Mononuclear cell (primary cell): ENCODE measurements around the gene E2F4. TPM values are rescaled to one million over a fixed set of nuclear protein-coding genes. Genes with fewer than 3 reads are reported as not detected.
A peak's percentile ranks its signal among the peaks of the same experiment; 100 is the strongest.

ENCODE experiments used
- H3K27me3 ChIP-seq: 2 replicates; pipeline ENCODE4 v1.6.0; 2011; ENCODE audit warnings: low read length, control low read depth; ENCODE audit not compliant: insufficient read depth
- H3K4me1 ChIP-seq: 2 replicates; pipeline ENCODE4 v1.5.1; 2011; ENCODE audit warnings: mild to moderate bottlenecking, low read length, control low read depth; ENCODE audit not compliant: insufficient read depth
- H3K4me3 ChIP-seq: 2 replicates; pipeline ENCODE4 v1.5.1; 2011; ENCODE audit warnings: mild to moderate bottlenecking, low read length, moderate library complexity
- H3K9me3 ChIP-seq: 2 replicates; pipeline ENCODE4 v1.5.1; 2011; ENCODE audit warnings: low read depth, mild to moderate bottlenecking, control low read depth, low read length
- total RNA-seq: library from RNA; depleted of rRNA; stranded (reverse); fragments of >200 nt; gene quantifications from one replicate; pipeline ENCODE4 v1.2.3, GENCODE V29; 2012

The E2F4 gene, protein sequence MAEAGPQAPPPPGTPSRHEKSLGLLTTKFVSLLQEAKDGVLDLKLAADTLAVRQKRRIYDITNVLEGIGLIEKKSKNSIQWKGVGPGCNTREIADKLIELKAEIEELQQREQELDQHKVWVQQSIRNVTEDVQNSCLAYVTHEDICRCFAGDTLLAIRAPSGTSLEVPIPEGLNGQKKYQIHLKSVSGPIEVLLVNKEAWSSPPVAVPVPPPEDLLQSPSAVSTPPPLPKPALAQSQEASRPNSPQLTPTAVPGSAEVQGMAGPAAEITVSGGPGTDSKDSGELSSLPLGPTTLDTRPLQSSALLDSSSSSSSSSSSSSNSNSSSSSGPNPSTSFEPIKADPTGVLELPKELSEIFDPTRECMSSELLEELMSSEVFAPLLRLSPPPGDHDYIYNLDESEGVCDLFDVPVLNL
- 53.3 TPM for total RNA-seq

DNA sequence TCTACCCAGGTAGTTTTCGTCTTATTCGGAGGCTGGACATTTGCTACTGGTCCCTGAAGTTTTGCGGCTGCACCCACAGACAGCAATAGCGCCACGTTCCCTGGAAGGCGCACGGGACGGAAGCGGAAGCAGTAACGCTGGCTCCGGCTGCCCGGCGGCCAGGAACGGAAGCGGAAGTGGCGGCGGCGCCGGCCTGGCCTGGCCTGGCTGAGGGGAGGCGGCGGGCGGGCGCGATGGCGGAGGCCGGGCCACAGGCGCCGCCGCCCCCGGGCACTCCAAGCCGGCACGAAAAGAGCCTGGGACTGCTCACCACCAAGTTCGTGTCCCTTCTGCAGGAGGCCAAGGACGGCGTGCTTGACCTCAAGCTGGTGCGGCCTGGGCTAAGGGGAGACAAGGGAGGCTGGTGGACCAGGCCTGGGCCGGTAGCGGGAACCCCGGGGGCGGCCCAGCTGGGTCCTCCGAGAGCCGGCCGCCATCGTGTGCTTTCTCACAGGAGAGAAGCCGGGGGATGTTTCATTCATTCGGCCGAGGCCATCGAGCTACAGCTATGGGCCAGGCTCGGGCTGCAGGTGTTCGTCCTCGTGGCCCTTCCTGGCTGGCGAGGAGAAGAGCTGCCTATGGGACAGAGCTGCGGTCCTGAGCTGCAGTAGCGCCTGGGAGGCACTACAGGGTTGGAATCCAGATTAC, at the start of gene E2F4:
Gene E2F4, plus strand, starts transcription at position 161 of the 687 bp plus-strand sequence. Its CDS starts 73 bp downstream, at position 234.
- peaks cover 28% of the 10 kb centered on the region for H3K4me1 ChIP-seq
- no peaks in the 10 kb centered on the region for H3K27me3 ChIP-seq
- no peaks in the 10 kb centered on the region for H3K9me3 ChIP-seq
- H3K4me3 ChIP-seq = peak within 1 kb of the TSS; percentile 96

DNA sequence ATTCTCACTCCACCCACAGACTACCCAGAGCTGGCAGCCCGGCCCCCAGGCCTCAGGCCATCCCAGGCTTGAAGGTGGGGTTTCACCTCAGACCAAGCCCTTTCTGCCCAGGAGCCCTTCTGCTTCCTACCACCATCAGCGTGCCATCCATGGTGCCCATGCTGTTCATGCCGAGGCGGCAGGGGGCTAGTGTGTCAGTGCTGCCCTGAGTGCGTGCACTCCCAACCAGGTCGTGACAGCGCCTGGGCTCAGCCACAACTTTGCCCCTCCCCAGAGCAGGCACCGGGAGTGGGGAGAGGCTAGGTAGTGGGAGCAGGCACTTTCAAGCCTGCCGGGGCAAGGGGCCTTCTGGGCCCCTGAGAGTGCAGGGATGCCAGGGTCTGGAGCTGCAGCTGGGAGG, 49.6 kb upstream of the E2F4 start:
- Histone ChIP-seq H3K9me3 (no peaks in the 10 kb centered on the region), H3K4me3 (no peak overlapping the region), H3K27me3 (no peaks in the 10 kb centered on the region), H3K4me1 (no peaks in the 10 kb centered on the region)

DNA sequence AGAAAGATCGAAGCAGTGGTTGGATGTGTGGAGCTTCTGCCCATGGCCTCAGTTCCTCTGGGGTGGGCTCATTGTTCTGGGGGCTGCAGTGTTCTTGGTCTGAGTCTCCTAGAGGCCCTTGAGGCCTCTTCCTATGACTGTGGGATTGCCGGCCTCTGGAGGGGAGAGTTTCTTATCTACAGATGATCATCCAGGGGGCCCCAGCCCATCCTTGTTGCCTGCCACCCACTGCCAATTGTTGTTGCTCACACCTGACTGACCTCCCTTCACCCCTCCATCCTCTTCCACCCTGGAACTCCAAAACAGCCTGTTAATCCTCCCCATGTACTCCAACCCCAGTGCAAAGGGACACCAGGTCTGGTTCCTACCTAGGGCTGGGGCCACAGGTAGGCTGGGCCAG, 47.0 kb upstream of the E2F4 start:
- Histone ChIP-seq H3K27me3 (peaks cover 6% of the 10 kb centered on the region), H3K9me3 (no peaks in the 10 kb centered on the region), H3K4me1 (peaks cover 2% of the 10 kb centered on the region), H3K4me3 (no peak overlapping the region)

DNA sequence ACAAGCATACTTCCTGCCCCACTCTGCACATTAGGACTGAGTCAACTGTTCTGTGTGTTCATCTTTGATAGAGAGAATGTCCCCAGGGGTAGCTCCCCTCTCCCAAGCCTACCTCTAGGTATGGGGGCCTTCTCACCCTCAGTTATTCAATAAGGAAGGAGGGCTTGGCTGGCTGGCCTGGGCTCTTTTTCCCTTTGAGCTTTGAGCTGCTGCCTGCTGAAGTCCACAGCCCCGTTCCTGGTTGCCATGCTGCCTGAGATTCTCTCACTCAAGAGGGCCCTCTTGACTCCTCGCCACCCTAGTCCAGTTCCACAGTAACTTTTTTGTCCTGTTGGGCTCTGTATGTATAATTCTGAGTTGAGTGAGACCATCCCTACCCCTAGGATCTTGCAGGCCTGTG, 46.2 kb upstream of the E2F4 start:
- Histone ChIP-seq H3K27me3 (peaks cover 8% of the 10 kb centered on the region), H3K4me3 (no peak overlapping the region), H3K9me3 (no peaks in the 10 kb centered on the region), H3K4me1 (peaks cover 10% of the 10 kb centered on the region)

DNA sequence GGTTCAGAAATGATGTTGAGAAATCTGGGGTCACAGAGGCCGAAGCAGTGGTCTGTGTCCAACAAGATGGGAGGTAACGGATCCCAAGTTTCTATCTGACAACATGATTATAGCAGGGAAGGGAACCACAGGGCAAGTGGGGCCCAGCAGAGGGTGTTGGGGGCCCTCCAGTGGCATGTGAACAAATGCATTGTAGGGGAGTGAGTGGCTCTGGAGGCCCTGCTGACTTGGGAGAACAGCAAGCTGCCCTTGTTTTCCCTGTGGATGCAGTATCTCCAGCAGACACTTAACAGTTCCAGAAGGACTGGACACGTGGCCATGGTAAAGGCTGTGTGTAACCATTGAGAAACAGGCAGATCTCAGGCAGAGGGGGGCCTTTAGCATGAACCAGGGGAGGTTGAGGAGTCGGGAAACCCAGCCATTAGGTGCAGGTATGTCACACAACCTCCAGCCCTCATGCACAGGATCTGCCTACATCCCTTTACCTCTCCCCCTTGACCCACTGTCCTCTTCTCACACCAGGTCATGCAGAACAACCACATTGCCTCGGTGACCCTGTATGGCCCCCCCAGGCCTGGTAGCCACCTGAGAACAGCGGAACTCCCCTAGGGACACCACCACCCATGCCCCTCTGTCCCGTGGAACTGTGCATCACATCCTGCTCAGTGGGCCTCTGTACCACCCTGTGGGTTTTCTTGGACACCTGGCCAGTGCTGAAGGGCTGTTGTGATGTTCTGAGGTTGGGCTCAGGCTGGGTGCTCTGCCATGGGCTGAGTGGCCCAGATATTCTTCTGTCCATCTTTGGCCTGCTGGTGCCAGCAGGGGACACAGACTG, 45.2 kb upstream of the E2F4 start:
- Histone ChIP-seq H3K27me3 (peaks cover 18% of the 10 kb centered on the region), H3K9me3 (no peaks in the 10 kb centered on the region), H3K4me3 (no peak overlapping the region), H3K4me1 (peaks cover 15% of the 10 kb centered on the region)

DNA sequence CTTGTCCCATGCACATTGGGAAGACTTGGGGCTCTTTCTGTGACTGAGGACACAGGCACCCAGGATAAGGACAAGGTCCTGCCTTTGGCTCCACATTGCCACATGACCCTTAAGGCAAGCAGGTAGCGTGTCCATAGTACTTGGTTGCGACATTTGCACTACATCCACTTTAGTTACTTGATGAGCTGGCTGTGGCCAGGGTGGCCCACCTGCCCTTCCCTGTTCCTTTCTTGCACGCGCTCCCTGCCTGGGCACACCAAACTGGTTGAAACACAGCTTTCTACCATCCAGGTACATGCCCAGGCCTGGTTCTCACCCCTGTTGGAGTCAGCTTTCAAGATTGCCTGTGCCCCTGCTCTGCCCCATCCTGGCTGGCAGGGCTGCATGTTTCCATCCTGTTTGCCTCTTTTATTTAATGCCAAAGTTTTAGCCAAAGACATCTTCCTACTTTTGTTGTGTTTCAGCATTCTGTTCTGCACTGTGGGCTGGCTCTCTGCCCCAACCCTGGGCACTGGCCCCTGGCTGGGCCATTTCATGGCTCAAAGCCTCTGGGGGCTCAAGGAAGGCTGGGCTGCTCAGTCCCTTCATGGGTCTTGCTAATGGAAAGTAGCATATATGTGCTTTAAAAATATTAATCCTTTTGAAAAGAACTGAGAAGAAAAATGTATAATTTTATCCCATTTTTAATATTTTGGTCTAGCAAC, 44.4 kb upstream of the E2F4 start:
- Histone ChIP-seq H3K4me3 (no peak overlapping the region), H3K4me1 (peaks cover 15% of the 10 kb centered on the region), H3K9me3 (no peaks in the 10 kb centered on the region)

DNA sequence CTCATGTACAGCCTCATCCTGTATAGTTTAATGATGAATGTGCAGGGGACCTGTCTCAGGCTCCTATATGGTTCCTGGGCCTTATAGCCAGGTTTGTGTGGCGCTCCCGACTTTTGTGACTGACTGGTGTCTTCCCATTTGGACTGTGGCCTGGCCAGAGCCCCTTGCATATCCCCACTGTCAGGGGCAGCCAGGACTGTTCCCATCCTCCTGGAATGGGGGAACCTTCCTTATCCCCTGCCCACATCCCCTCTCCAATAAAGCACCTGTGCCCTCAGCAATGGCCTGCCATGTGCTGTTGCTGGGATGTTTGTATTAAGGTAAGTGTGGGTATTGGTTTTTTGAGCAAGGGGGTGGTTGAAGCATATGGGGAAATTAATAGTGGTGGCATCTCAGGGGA, 43.7 kb upstream of the E2F4 start:
- no peaks in the 10 kb centered on the region for H3K9me3 ChIP-seq
- no peak overlapping the region for H3K4me3 ChIP-seq
- H3K4me1 ChIP-seq = peaks cover 15% of the 10 kb centered on the region
- H3K27me3 ChIP-seq = peaks cover 21% of the 10 kb centered on the region

More for the DNA sequence above, 44.4 kb upstream of the E2F4 start:
- peaks cover 21% of the 10 kb centered on the region for H3K27me3 ChIP-seq

DNA sequence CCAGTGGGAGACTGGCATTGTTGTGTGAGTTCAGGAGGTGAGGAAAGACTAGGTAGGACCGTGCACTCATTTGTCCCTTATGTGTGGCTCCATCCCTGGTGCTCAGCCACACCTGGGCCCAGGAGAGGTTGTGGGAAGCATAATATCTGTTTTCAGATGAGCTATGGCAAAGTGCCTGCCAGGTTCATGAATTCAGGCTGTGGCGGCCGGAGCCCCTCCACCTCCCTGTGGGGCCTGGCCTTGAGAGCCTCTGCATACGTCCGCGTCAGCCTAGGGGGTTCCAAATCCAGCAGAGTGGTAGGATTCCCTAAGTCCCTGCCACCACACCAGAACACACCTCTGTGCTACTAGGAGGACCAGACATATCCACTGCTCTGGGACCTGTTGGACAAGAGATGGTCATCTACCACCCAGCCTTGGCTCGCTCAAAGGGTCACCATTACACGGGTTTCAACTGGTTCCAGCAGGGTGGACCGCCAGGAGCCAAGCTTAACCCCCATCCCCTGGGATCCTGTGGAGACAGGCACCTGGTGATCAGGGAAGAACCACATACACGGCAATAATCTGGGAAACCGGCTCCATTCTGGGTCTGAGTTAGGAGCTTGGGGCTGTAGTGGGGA, 43.2 kb upstream of the E2F4 start:
- Histone ChIP-seq H3K4me1 (peaks cover 15% of the 10 kb centered on the region), H3K4me3 (no peak overlapping the region), H3K9me3 (no peaks in the 10 kb centered on the region), H3K27me3 (peaks cover 21% of the 10 kb centered on the region)

DNA sequence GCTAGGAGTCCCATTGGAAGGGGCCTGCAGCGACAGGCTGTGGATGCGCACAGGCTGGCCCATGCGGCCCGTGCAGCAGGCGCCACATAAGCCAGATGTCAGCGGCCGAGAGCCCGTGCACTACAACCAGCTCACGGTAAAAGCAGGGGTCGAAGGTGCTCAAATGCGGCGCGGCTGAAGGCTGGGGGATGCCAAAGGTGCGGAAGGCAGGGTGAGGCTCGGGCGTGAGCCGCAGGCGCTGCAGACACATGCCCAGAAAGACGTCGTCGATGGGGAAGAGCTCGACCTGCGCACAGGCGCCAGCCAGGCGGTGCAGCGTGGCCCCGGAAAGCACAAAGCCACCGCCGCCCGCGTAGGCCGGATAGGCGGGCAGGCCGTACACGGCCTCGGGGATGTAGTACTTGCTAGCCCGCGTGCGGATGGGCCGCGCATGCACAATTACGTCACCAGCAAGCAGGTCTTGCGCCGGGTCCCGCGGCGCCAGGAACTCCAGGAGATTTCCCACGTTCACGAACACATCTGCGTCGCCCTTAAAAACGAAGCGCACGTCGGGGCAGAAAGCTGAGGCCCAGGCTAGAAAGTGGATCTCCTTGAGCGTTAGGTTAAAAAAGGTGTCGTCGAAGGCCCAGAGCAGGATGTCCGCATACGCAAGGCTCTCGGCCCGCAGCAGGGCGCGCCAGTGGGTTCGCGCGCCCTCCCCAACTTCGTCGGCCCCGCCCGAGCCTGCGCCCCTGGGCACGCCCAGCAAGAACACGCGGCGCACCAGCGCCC, 42.5 kb upstream of the E2F4 start:
- Histone ChIP-seq H3K27me3 (peaks cover 21% of the 10 kb centered on the region), H3K4me1 (peaks cover 16% of the 10 kb centered on the region), H3K9me3 (no peaks in the 10 kb centered on the region), H3K4me3 (no peak overlapping the region)

DNA sequence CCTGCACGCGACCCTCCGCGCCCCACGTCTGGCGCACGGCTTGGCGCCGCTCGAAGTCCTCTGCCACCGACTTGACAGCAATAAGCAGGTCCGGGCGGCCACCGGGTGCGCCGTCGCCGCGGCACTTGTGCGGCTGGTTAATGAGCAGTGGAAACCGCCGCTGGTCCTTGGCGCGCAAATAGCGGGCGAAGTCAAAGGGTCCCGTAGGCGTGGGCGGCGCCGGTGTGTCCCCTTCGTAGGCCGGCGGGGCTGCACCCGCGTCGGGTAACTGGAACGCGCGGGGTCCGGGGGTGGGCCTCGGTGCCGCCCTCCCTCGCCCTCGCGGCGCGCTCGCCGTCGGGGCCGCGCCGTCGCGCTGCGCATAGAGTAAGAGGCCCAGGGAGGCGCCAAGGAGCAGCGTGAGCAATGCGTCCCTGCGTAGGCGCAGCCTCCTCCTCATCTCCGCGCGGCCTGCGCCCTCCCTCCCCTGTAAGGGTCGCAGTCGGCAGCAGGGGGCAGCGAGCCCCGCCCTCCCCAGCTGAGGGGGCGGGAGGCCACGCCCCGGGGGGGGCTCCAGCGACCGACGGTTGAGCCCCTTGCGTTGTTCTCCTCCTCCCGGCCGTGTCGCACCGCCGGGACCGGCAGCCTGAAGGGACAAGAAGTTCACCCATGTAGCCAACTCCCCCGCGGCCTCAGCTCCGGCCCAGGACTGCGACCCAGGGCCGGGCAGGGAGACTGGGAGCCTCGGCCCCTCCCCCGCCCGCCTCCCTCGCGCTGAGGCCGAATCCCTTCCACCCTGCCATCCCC, 41.7 kb upstream of the E2F4 start:
- peak overlapping the region; percentile 30 for H3K4me3 ChIP-seq
- peaks cover 22% of the 10 kb centered on the region for H3K4me1 ChIP-seq
- H3K9me3 ChIP-seq = no peaks in the 10 kb centered on the region
- H3K27me3 ChIP-seq = peaks cover 21% of the 10 kb centered on the region

DNA sequence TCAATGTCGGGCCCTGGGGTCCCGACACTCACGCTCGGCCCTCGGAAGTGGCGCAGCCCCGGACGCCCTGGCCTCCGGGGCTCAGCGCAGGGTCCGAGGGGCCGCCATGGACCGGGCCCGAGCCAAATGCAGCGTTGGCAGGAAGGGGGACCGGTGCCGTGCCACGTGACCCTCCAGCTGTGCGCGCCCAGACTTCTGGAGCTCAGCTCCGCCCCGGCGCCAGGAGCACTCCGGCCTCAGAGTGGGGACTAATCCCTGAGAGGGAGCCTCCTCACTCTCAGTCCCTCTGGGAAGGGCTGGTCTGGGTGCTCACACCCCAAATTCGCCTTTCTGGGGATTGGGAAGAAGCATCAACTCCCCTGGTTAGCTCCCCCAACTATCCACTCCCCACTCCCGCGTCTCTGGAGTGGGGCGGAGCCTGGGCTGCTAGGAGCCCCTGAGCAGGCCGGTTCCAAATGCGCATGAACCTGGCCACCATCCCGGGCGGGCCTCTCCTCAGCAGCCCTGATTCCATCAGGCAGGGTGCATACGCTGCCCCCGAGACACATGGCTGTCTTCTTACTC, 41.0 kb upstream of the E2F4 start, which contains the start of gene B3GNT9:
Gene B3GNT9, minus strand, starts transcription at position 166 of the 564 bp plus-strand sequence. CDS start 513 bp downstream, outside the sequence.
- Histone ChIP-seq H3K9me3 (no peaks in the 10 kb centered on the region), H3K27me3 (peaks cover 21% of the 10 kb centered on the region), H3K4me1 (peaks cover 29% of the 10 kb centered on the region), H3K4me3 (peak within 1 kb of the TSS; percentile 30)

DNA sequence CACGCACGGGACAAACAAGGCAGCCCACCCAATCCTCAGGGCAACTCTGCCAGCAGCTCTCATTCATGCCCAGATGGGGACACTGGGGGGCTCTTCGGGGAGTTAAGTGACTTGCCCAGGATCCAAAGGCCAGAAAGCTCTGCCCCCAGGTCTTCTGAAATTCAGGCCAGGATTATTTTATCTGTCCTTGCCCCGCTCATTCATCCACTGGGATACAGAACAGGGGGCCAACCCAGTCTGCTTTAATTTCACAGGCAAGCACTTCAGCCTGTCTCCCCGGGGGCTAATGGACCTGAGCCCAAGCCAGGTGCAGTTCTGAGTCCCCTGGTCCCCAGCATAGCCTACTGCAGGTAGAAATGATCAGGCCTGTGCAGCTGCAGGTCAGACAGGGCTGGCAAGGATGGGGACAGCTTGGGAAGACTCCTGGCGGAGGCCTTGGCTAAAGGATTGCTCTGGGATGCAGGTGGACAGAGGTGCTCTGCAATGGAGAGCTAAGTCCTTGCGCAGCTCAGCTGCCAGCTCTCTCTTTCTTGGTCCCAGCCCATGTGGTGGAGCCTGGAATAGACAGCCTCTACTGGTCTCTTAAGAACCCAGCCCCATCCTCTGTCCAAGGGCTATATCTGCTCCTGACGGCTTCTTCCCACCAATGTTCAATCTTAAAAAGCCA, 40.4 kb upstream of the E2F4 start:
- peaks cover 21% of the 10 kb centered on the region for H3K27me3 ChIP-seq
- no peaks in the 10 kb centered on the region for H3K9me3 ChIP-seq
- H3K4me3 ChIP-seq = no peak overlapping the region
- H3K4me1 ChIP-seq = peaks cover 35% of the 10 kb centered on the region
